K562 (cell line): Measurements from ENCODE around the gene MYBPHL. TPM values are rescaled to one million over a fixed set of nuclear protein-coding genes. Genes with fewer than 3 reads are reported as not detected.

Experiments
- CHD4 ChIP-seq: fragments of 200-600 bp; sonication (generic); IDR thresholded peaks from 3 replicates; pipeline ENCODE4 v1.6.1; 2012; ENCODE audit warnings: low read depth, mild to moderate bottlenecking, mixed read lengths, low read length, inconsistent platforms; ENCODE audit not compliant: insufficient read depth, insufficient replicate concordance, poor library complexity, severe bottlenecking
- GTF2A2 ChIP-seq: IDR thresholded peaks from 2 replicates; pipeline ENCODE4 v1.6.1; 2016; ENCODE audit warnings: mild to moderate bottlenecking, missing genetic modification characterization, missing compliant biosample characterization
- HDAC6 ChIP-seq: IDR thresholded peaks from 2 replicates; pipeline ENCODE4 v1.6.1; 2012; ENCODE audit warnings: low read depth, mild to moderate bottlenecking, control low read depth, inconsistent platforms, low read length, moderate library complexity
- HDAC8 ChIP-seq: fragments of 450-650 bp; IDR thresholded peaks from 2 replicates; pipeline ENCODE4 v1.6.1; 2016; ENCODE audit warnings: mild to moderate bottlenecking, missing genetic modification characterization, moderate library complexity, missing compliant biosample characterization
- MAX ChIP-seq: sonication (generic); formaldehyde crosslinking; IDR thresholded peaks from 2 replicates; pipeline ENCODE4 v1.9.0; 2022; ENCODE audit warnings: mild to moderate bottlenecking, missing genetic modification reagents
- MLLT1 ChIP-seq, 2 experiments: fragments of 450-650 bp; IDR thresholded peaks; 2 replicates each; pipeline ENCODE4 v1.6.1; 2016
- NONO ChIP-seq, 2 experiments: fragments of 200-400 bp in 1 of 2; fragments of 450-650 bp in 1 of 2; formaldehyde crosslinking in 1 of 2; IDR thresholded peaks; 2 replicates each; pipeline ENCODE4 v1.6.1; 2017; ENCODE audit warnings: low read depth in 2 of 2, mild to moderate bottlenecking in 2 of 2, moderate library complexity in 2 of 2, low read length in 1 of 2
- SMARCA5 ChIP-seq: fragments of 450-650 bp; IDR thresholded peaks from 2 replicates; pipeline ENCODE4 v1.6.1; 2016
- ZBTB17 ChIP-seq: fragments of 450-650 bp; formaldehyde crosslinking; IDR thresholded peaks from 2 replicates; pipeline ENCODE4 v1.4.0; 2020; ENCODE audit warnings: mild to moderate bottlenecking
- ZNF12 ChIP-seq: sonication (generic); formaldehyde crosslinking; IDR thresholded peaks from 2 replicates; pipeline ENCODE4 v1.4.0; 2020; ENCODE audit warnings: mild to moderate bottlenecking, missing genetic modification reagents
- ZNF3 ChIP-seq: fragments of 250-450 bp; sonication (Bioruptor Pico); IDR thresholded peaks from 2 replicates; pipeline ENCODE4 v1.5.0; 2021; ENCODE audit warnings: mild to moderate bottlenecking, moderate library complexity
- ZNF316 ChIP-seq: fragments of 450-650 bp; IDR thresholded peaks from 2 replicates; pipeline ENCODE4 v1.6.1; 2016
- ZNF318 ChIP-seq, 2 experiments: fragments of 450-650 bp; IDR thresholded peaks; 2 replicates each; pipeline ENCODE4 v1.6.1; 2016; ENCODE audit warnings: mild to moderate bottlenecking in 2 of 2, borderline replicate concordance in 1 of 2, low read depth in 1 of 2, moderate library complexity in 1 of 2
- ZNF830 ChIP-seq: fragments of 250-450 bp; sonication (Bioruptor Pico); IDR thresholded peaks from 2 replicates; pipeline ENCODE4 v1.5.0; 2021; ENCODE audit warnings: mild to moderate bottlenecking
- polyA plus RNA-seq, 8 experiments: library from polyadenylated mRNA; depleted of rRNA in 4 of 8; stranded (reverse) in 5 of 8; unstranded in 3 of 8; fragments of >200 nt; fragmentation: Nextera tagmentation in 2 of 8; fragmentation: Illumina TruSeq in 1 of 8; extraction: Ambion mirVana in 2 of 8; extraction: Trizol in 1 of 8; gene quantifications; 2 replicates each; pipeline versions ENCODE4 v1.2.1 to v1.2.3, GENCODE V29; 2011 to 2014; ENCODE audit warnings: inconsistent platforms in 1 of 8, missing spikeins in 1 of 8
- total RNA-seq, 7 experiments: library from RNA; depleted of rRNA in 6 of 7; stranded (reverse); fragments of >200 nt in 6 of 7; fragmentation: Illumina TruSeq in 2 of 7; extraction: Trizol in 2 of 7; gene quantifications; 2 replicates each; pipeline versions ENCODE4 v1.2.1 to v1.2.3, GENCODE V29; 2011 to 2021; ENCODE audit warnings: low replicate concordance in 1 of 7
- TF ChIP-seq, protein P1 (sequence below): fragments of 450-650 bp; formaldehyde crosslinking; IDR thresholded peaks from 2 replicates; pipeline ENCODE4 v1.4.0; 2020; ENCODE audit warnings: mild to moderate bottlenecking, mixed read lengths

Gene MYBPHL
- total and polyA plus RNA-seq, 9 of the 15 experiments (the other 6 are each of a cell fraction or from before 2014, with no cell fraction given) = 0.20 to 1.9 (median 0.33) TPM

DNA sequence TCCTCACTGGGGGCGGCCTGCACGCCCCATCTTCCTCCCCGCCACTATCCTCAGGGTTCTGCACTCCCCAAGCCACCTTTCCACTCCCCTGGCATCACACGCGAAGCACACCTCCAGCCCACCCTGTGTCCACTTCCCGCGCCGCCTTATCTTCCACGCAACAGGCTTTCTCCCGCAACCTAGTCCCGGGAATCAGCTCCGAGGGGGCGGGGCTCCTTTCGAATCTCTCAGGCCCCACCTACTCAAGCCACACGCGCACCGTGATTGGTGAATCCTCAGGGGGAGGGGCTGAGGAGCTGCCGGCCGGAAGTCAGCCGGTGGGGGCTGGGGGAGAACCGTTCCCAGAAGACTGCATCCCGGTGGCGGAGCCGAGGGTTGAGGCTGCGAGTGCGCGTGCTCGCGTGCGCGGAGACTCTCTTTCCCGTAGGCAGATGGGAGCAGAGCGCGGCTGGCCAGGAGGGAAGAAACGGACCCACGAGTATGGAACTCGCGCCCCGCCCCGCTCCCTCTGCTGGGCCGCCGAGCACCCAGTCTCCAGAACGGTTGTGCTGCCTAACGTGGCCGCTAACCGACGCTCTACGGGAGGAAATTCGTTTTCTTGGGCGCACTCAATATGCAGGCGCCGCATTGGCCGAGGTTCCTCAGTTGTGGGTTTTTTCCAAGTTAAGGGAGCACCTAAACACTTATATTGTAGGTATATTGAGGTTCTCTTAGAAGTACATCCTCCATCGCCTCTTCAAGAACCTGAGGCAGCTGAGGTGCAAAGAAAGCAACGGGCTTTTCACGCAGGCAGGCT is 23.7 kb downstream of the MYBPHL start, which contains the start of gene PSRC1 (continued):
- TF ChIP-seq MLLT1 (IDR thresholded peaks at IDR 0.05) = peak; percentile 51 to 55; a peak in 2 of 4 replicates
- TF ChIP-seq HDAC6 = no peak
- no peak for TF ChIP-seq ZBTB17 (CRISPR knock-in tag)
- no peak for TF ChIP-seq ZNF3 (CRISPR knock-in tag)
- TF ChIP-seq ZNF12 = peak; percentile 36; the same call in 1 of the 2 replicates
- TF ChIP-seq GTF2A2 (tag) = no peak
- no peak for TF ChIP-seq ZNF830 (CRISPR knock-in tag)
- no peak for TF ChIP-seq ZNF318 (IDR thresholded peaks at IDR 0.05; ENCODE audit: borderline replicate concordance in 1 of 2, low read depth in 1 of 2)
- TF ChIP-seq CHD4 = no peak
- TF ChIP-seq HDAC8 (tag) = peak; percentile 62; the same call in 1 of the 2 replicates
- no peak for TF ChIP-seq ZNF316
- peak in 1 of 2 experiments; percentile 19; a peak in 2 of 4 replicates for TF ChIP-seq NONO (IDR thresholded peaks at IDR 0.05; ENCODE audit: low read depth in 2 of 2, low read length in 1 of 2)
- TF ChIP-seq MAX (CRISPR knock-in tag) = peak; percentile 82
- no peak for TF ChIP-seq SMARCA5
- TF ChIP-seq, protein P1, sequence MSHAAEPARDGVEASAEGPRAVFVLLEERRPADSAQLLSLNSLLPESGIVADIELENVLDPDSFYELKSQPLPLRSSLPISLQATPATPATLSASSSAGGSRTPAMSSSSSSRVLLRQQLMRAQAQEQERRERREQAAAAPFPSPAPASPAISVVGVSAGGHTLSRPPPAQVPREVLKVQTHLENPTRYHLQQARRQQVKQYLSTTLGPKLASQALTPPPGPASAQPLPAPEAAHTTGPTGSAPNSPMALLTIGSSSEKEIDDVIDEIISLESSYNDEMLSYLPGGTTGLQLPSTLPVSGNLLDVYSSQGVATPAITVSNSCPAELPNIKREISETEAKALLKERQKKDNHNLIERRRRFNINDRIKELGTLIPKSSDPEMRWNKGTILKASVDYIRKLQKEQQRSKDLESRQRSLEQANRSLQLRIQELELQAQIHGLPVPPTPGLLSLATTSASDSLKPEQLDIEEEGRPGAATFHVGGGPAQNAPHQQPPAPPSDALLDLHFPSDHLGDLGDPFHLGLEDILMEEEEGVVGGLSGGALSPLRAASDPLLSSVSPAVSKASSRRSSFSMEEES (CRISPR knock-in tag) = no peak
